OCI-LY1 (cell line): ENCODE measurements around the gene FBXO41.

ENCODE experiments used
- CTCF ChIP-seq: fragments of 200-600 bp; sonication (generic), shearing (Covaris generic); IDR thresholded peaks from 2 replicates; pipeline ENCODE4 v1.5.1; 2017; ENCODE audit warnings: mild to moderate bottlenecking, antibody characterized with exemption, low read length, moderate library complexity, mixed read lengths
- EZH2 ChIP-seq: fragments of 200-600 bp; sonication (generic), shearing (Covaris generic); IDR thresholded peaks from 2 replicates; pipeline ENCODE4 v1.8.0; 2017; ENCODE audit warnings: borderline replicate concordance, mixed run types, mild to moderate bottlenecking, antibody characterized with exemption, low read length, moderate library complexity, mixed read lengths

- no peak for TF ChIP-seq CTCF
- no peak for TF ChIP-seq EZH2
These were observed 8.7 kb upstream of the FBXO41 start for GRCh38 chr2:73292906-73293533.
